ENCODE data around the gene EFNA3. TPM values are rescaled to one million over a fixed set of nuclear protein-coding genes. Genes with fewer than 3 reads are reported as not detected.

The EFNA3 gene
- total and polyA plus RNA-seq, 9 of the 15 experiments (the other 6 are each of a cell fraction or from before 2014, with no cell fraction given): 0.59 to 7.9 (median 4.7) TPM

GRCh38 chr1:155044812-155045657 lies 33.6 kb upstream of the EFNA3 start:
- H3K9me3 ChIP-seq (replicated peaks; ENCODE audit: control insufficient read depth, insufficient read depth, low read depth, low read length): no peaks in the 10 kb centered on the region
- H4K20me1 ChIP-seq (replicated peaks; ENCODE audit: control insufficient read depth, insufficient read depth, low read length): peaks cover 6% of the 10 kb centered on the region; the same call in 1 of the 2 replicates
- H3K4me3 ChIP-seq: no peak overlapping the region
- no peaks in the 10 kb centered on the region; a peak in 1 of 5 replicates for H3K27me3 ChIP-seq (ENCODE audit: control insufficient read depth in 2 of 2, insufficient read depth in 2 of 2, low read length in 2 of 2)
- peak; percentile 93 for ATAC-seq
- no peak overlapping the region for H2AFZ ChIP-seq (ENCODE audit: low read depth, low read length)
- in situ Hi-C loops (cut with MboI): no loop called here
- ChIA-PET POLR2A (interaction anchor here (0.6 to 2.1 kb wide), 5 partner anchors 25 to 74 kb away, joined by 3 to 5 read pairs (median 3); partner anchors contain the start of gene SHC1), CTCF (ENCODE audit: low intra/inter-chr PET ratio) (interaction anchor here (0.8 to 3.1 kb wide), 3 partner anchors 17 to 83 kb away, joined by 6 to 19 read pairs (median 8); partner anchors contain the start of gene PYGO2)
- FAIRE-seq: peak; percentile 90
- DNase-seq (ENCODE audit: extremely low read depth in 1 of 4, low spot score in 3 of 4): peak; percentile 65 to 81 (median 69)
- no peaks in the 10 kb centered on the region for H3K36me3 ChIP-seq (ENCODE audit: control insufficient read depth, insufficient read depth, low read length)
- peak overlapping the region in 1 of 2 experiments; percentile 59; a peak in 1 of 4 replicates for H3K9ac ChIP-seq (ENCODE audit: insufficient read depth in 1 of 2, low read depth in 2 of 2, low read length in 2 of 2)
- BruUV-seq (replicated peaks): no TSS peak
- no peaks in the 10 kb centered on the region for H3K79me2 ChIP-seq (ENCODE audit: control insufficient read depth, insufficient read depth, low read length)
- H3K9me1 ChIP-seq (ENCODE audit: control insufficient read depth, insufficient read depth, low read length): peaks cover 4% of the 10 kb centered on the region
- 33% methylated on average over 5 of the region's 7 CpGs for WGBS (ENCODE audit: insufficient coverage, low coverage, missing lambda C conversion rate)
- intact Hi-C loops (cut with micrococcal nuclease): loop anchor here (1.0 to 5.0 kb wide), 3 partner anchors 16 to 43 kb away; partner anchors contain the start of gene ZBTB7B
- no peak overlapping the region for H3K4me2 ChIP-seq (ENCODE audit: insufficient read depth, low read length)
- H3K4me1 ChIP-seq (replicated peaks in 1 of 2; ENCODE audit: control insufficient read depth in 2 of 2, insufficient read depth in 2 of 2, low read length in 2 of 2): peaks cover 17 to 32% of the 10 kb centered on the region in 2 experiments
- H3K27ac ChIP-seq (ENCODE audit: extremely low read depth, low read depth, low read length): no peak overlapping the region
- TF ChIP-seq MTA2 (IDR thresholded peaks at IDR 0.05; ENCODE audit: low read depth) (no peak), CBFA2T3 (IDR thresholded peaks at IDR 0.05) (no peak), ZNF280A (IDR thresholded peaks at IDR 0.05; ENCODE audit: low read depth, partially characterized antibody) (no peak), CTCF (IDR thresholded peaks at IDR 0.05 in 2 of 3, conservative IDR thresholded peaks at IDR 0.05 in 1 of 3; ENCODE audit: insufficient read depth in 2 of 3, low read depth in 1 of 3, low read length in 3 of 3) (peak; percentile 76 to 92 (median 84)), ARID4B (CRISPR knock-in tag; IDR thresholded peaks at IDR 0.05) (peak; percentile 48; the same call in 1 of the 2 replicates), DLX4 (CRISPR knock-in tag; IDR thresholded peaks at IDR 0.05) (no peak), NR2C2 (CRISPR knock-in tag; IDR thresholded peaks at IDR 0.05) (no peak), NR2C2 (tag; IDR thresholded peaks at IDR 0.05) (0 out of 2 replicates have a peak, but pooled peaks have one; percentile 39), GABPB1 (CRISPR knock-in tag; IDR thresholded peaks at IDR 0.05) (no peak), RCOR1 (IDR thresholded peaks at IDR 0.05; ENCODE audit: borderline replicate concordance in 1 of 2, low read depth in 2 of 2, low read length in 2 of 2) (peak in 1 of 2 experiments; percentile 60; a peak in 2 of 4 replicates), POLR2A (conservative IDR thresholded peaks at IDR 0.05) (no peak), ZNF347 (CRISPR knock-in tag; IDR thresholded peaks at IDR 0.05; ENCODE audit: low read depth) (no peak)
